HepG2 (cell line): ENCODE data around the gene PSMB3. TPM values are rescaled to one million over a fixed set of nuclear protein-coding genes. Genes with fewer than 3 reads are reported as not detected.

Experiments used
- AFF4 ChIP-seq: sonication (generic); formaldehyde crosslinking; IDR thresholded peaks from 2 replicates; pipeline ENCODE4 v1.4.0; 2020; ENCODE audit warnings: missing genetic modification reagents
- ARHGAP35 ChIP-seq: sonication (generic); formaldehyde crosslinking; IDR thresholded peaks from 2 replicates; pipeline ENCODE4 v1.9.0; 2022; ENCODE audit warnings: mild to moderate bottlenecking, inconsistent platforms, moderate library complexity, missing genetic modification reagents, borderline replicate concordance
- ATF7 ChIP-seq, 2 experiments: fragments of 450-650 bp in 1 of 2; sonication (generic) in 1 of 2; formaldehyde crosslinking in 1 of 2; IDR thresholded peaks; 2 replicates each; pipeline versions ENCODE4 v1.4.0 to v1.6.1; 2016 to 2020; ENCODE audit warnings: antibody characterized with exemption in 1 of 2, mild to moderate bottlenecking in 1 of 2, missing genetic modification reagents in 1 of 2
- DMAP1 ChIP-seq: IDR thresholded peaks from 2 replicates; pipeline ENCODE4 v1.6.1; 2016
- HDAC1 ChIP-seq: sonication (generic); formaldehyde crosslinking; IDR thresholded peaks from 2 replicates; pipeline ENCODE4 v1.5.1; 2020; ENCODE audit warnings: mild to moderate bottlenecking, missing genetic modification reagents
- HNRNPLL ChIP-seq: fragments of 200-400 bp; formaldehyde crosslinking; IDR thresholded peaks from 2 replicates; pipeline ENCODE4 v1.6.1; 2017; ENCODE audit warnings: mild to moderate bottlenecking, low read depth, low read length; ENCODE audit not compliant: poor library complexity, severe bottlenecking
- NPAS2 ChIP-seq: sonication (generic); formaldehyde crosslinking; IDR thresholded peaks from 2 replicates; pipeline ENCODE4 v1.8.0; 2022; ENCODE audit warnings: mild to moderate bottlenecking, missing genetic modification reagents, borderline replicate concordance
- RBFOX2 ChIP-seq: fragments of 200-400 bp; formaldehyde crosslinking; IDR thresholded peaks from 2 replicates; pipeline ENCODE4 v1.6.1; 2017; ENCODE audit warnings: low read depth, mild to moderate bottlenecking, low read length
- SALL1 ChIP-seq: sonication (generic); formaldehyde crosslinking; IDR thresholded peaks from 2 replicates; pipeline ENCODE4 v1.8.0; 2022; ENCODE audit warnings: mild to moderate bottlenecking, missing genetic modification reagents
- SKI ChIP-seq: fragments of 450-650 bp; IDR thresholded peaks from one replicate; pipeline ENCODE4 v1.6.1; 2018; ENCODE audit warnings: mild to moderate bottlenecking; ENCODE audit not compliant: partially characterized antibody
- SRSF9 ChIP-seq: fragments of 200-400 bp; formaldehyde crosslinking; IDR thresholded peaks from 2 replicates; pipeline ENCODE4 v1.6.1; 2018; ENCODE audit warnings: borderline replicate concordance, mild to moderate bottlenecking, low read depth, low read length; ENCODE audit not compliant: insufficient read depth, poor library complexity, severe bottlenecking
- TSC22D2 ChIP-seq: sonication (generic); formaldehyde crosslinking; IDR thresholded peaks from 2 replicates; pipeline ENCODE4 v1.5.1; 2020; ENCODE audit warnings: missing genetic modification reagents, mild to moderate bottlenecking, borderline replicate concordance
- U2AF1 ChIP-seq: fragments of 200-400 bp; formaldehyde crosslinking; optimal IDR thresholded peaks from 2 replicates; pipeline ENCODE3; 2017; ENCODE audit warnings: mild to moderate bottlenecking, low read depth, low read length
- ZBTB33 ChIP-seq: sonication (generic); formaldehyde crosslinking; IDR thresholded peaks from 2 replicates; pipeline ENCODE4 v1.4.0; 2020; ENCODE audit warnings: missing genetic modification reagents
- ZBTB44 ChIP-seq: sonication (generic); formaldehyde crosslinking; IDR thresholded peaks from 2 replicates; pipeline ENCODE4 v1.4.0; 2020; ENCODE audit warnings: missing genetic modification reagents
- ZBTB49 ChIP-seq: sonication (generic); formaldehyde crosslinking; IDR thresholded peaks from 2 replicates; pipeline ENCODE4 v1.4.0; 2020; ENCODE audit warnings: missing genetic modification reagents, borderline replicate concordance
- ZNF350 ChIP-seq: sonication (generic); formaldehyde crosslinking; IDR thresholded peaks from 2 replicates; pipeline ENCODE4 v1.4.0; 2020; ENCODE audit warnings: mild to moderate bottlenecking, low read depth, missing genetic modification reagents, borderline replicate concordance
- ZNF776 ChIP-seq: sonication (generic); formaldehyde crosslinking; IDR thresholded peaks from 2 replicates; pipeline ENCODE4 v1.4.0; 2020; ENCODE audit warnings: mild to moderate bottlenecking, missing genetic modification reagents
- polyA plus RNA-seq, 8 experiments: library from polyadenylated mRNA; depleted of rRNA in 3 of 8; stranded (reverse) in 7 of 8; unstranded in 1 of 8; fragments of >200 nt; fragmentation: Illumina TruSeq in 4 of 8; extraction: Trizol in 4 of 8; gene quantifications; 2 replicates each; pipeline versions ENCODE4 v1.2.1 to v1.2.3, GENCODE V29; 2011 to 2016; ENCODE audit warnings: low read depth in 4 of 8, missing spikeins in 1 of 8, mixed read lengths in 1 of 8; ENCODE audit not compliant: insufficient read depth in 1 of 8
- total RNA-seq, 5 experiments: library from RNA; depleted of rRNA; stranded (reverse); fragments of >200 nt; fragmentation: Illumina TruSeq; extraction: Trizol; gene quantifications; 2 replicates each; pipeline ENCODE4 v1.2.3, GENCODE V29; 2016; ENCODE audit warnings: low read depth in 1 of 5

Gene PSMB3
- total and polyA plus RNA-seq, 2 of the 13 experiments (the other 11 are each of a cell fraction or from before 2014, with no cell fraction given), result 366 to 517 TPM

GRCh38 chr17:38799501-38800236, 47.1 kb downstream of the PSMB3 start, which contains the start of gene PIP4K2B (continued):
- TF ChIP-seq AFF4 (CRISPR knock-in tag) (no peak; the same call in 1 of the 2 replicates), ATF7 (IDR thresholded peaks at IDR 0.05) (peak; percentile 81), ATF7 (CRISPR knock-in tag; IDR thresholded peaks at IDR 0.05) (peak; percentile 50; the same call in 1 of the 2 replicates), SALL1 (peak; percentile 88; the same call in 1 of the 2 replicates), SKI (peak; percentile 61), ZNF350 (no peak; the same call in none of the 2 replicates), U2AF1 (peak; percentile 97), HDAC1 (CRISPR knock-in tag) (peak; percentile 90; the same call in 1 of the 2 replicates), RBFOX2 (peak; percentile 99), NPAS2 (CRISPR knock-in tag) (no peak), ZBTB49 (no peak), TSC22D2 (CRISPR knock-in tag) (no peak), SRSF9 (no peak), HNRNPLL (peak; percentile 67), ZBTB33 (CRISPR knock-in tag) (peak; percentile 48; the same call in 1 of the 2 replicates), ARHGAP35 (CRISPR knock-in tag) (peak; percentile 89), DMAP1 (CRISPR knock-in tag) (peak; percentile 98), ZBTB44 (CRISPR knock-in tag) (no peak), ZNF776 (CRISPR knock-in tag) (no peak)
